Cerebellar cortex (tissue), 1 donor: ENCODE measurements around the gene EPB41L1.
"Not testable (repeated sequence)": the region's sequence is repeated elsewhere in the genome, so short reads cannot be mapped to it uniquely, and the experiment has no call there.

Source experiments
- DNase-seq: peaks from one replicate; pipeline ENCODE4 v3.0.0-alpha.2; 2015; ENCODE audit warnings: low spot score

Gene EPB41L1

GRCh38 chr20:36126836-36127527 lies 27.6 kb upstream of the EPB41L1 start:
- no peak for DNase-seq

GRCh38 chr20:36128463-36129159 lies 25.9 kb upstream of the EPB41L1 start:
- no peak for DNase-seq

- no peak for DNase-seq
Observed at GRCh38 chr20:36129160-36129543, 25.4 kb upstream of the EPB41L1 start.

- DNase-seq: no peak
Observed at GRCh38 chr20:36130390-36130789, 24.1 kb upstream of the EPB41L1 start.

GRCh38 chr20:36132802-36133211 lies 21.7 kb upstream of the EPB41L1 start:
- no peak for DNase-seq

- no peak for DNase-seq
Observed at GRCh38 chr20:36133821-36134220, 20.7 kb upstream of the EPB41L1 start.

- DNase-seq: no peak
Observed at GRCh38 chr20:36135159-36135558, 19.4 kb upstream of the EPB41L1 start.

GRCh38 chr20:36135821-36136220 lies 18.7 kb upstream of the EPB41L1 start:
- no peak for DNase-seq

GRCh38 chr20:36137313-36137712 lies 17.2 kb upstream of the EPB41L1 start:
- DNase-seq: not testable (repeated sequence)

GRCh38 chr20:36141310-36141709 lies 13.2 kb upstream of the EPB41L1 start:
- DNase-seq: no peak

- DNase-seq: no peak
Observed at GRCh38 chr20:36144336-36144735, 10.2 kb upstream of the EPB41L1 start.

- DNase-seq: peak; percentile 90
Observed at GRCh38 chr20:36145877-36146707, 8.4 kb upstream of the EPB41L1 start.

- no peak for DNase-seq
Observed at GRCh38 chr20:36147690-36148089, 6.8 kb upstream of the EPB41L1 start.

GRCh38 chr20:36148439-36148838 lies 6.1 kb upstream of the EPB41L1 start:
- DNase-seq: no peak

GRCh38 chr20:36149012-36149411 lies 5.5 kb upstream of the EPB41L1 start:
- no peak for DNase-seq

GRCh38 chr20:36149469-36149868 lies 5.1 kb upstream of the EPB41L1 start:
- no peak for DNase-seq

GRCh38 chr20:36150489-36150846 lies 4.1 kb upstream of the EPB41L1 start:
- DNase-seq: no peak

GRCh38 chr20:36150847-36151539 lies 3.5 kb upstream of the EPB41L1 start:
- DNase-seq: no peak

- no peak for DNase-seq
Observed at GRCh38 chr20:36152261-36152660, 2.3 kb upstream of the EPB41L1 start.

- no peak for DNase-seq
Observed at GRCh38 chr20:36153204-36153603, 1.3 kb upstream of the EPB41L1 start.

- DNase-seq: peak; percentile 53
Observed at GRCh38 chr20:36153736-36154699, 522 bp upstream of the EPB41L1 start.
